Uterus (tissue), 4 donors: ENCODE data around the gene KIF26B. TPM values are rescaled to one million over a fixed set of nuclear protein-coding genes. Genes with fewer than 3 reads are reported as not detected.

Experiments used
- DNase-seq, 2 donors: peaks; one replicate each; pipeline ENCODE4 v3.0.0-alpha.2; 2019 to 2020
- H3K27ac ChIP-seq, 2 donors: fragments of 200-600 bp; sonication (generic); 1 replicate in 1 of 2; 2 replicates in 1 of 2; pipeline ENCODE4 v1.5.1; 2016 to 2018
- H3K27me3 ChIP-seq, 2 donors: fragments of 200-600 bp; sonication (generic); one replicate each; pipeline ENCODE4 v1.5.1; 2018 to 2019; ENCODE audit warnings: control low read depth in 1 of 2
- H3K36me3 ChIP-seq, 2 donors: fragments of 200-600 bp; sonication (generic); one replicate each; pipeline ENCODE4 v1.5.1; 2019; ENCODE audit warnings: control low read depth in 1 of 2
- H3K4me1 ChIP-seq, 2 donors: fragments of 200-600 bp; sonication (generic); one replicate each; pipeline ENCODE4 v1.5.1; 2018 to 2019; ENCODE audit warnings: control low read depth in 1 of 2
- H3K4me3 ChIP-seq, 2 donors: fragments of 200-600 bp; sonication (generic); 1 replicate in 1 of 2; 2 replicates in 1 of 2; pipeline ENCODE4 v1.5.1; 2018 to 2019; ENCODE audit warnings: mild to moderate bottlenecking in 1 of 2
- H3K9me3 ChIP-seq, 2 donors: fragments of 200-600 bp; sonication (generic); one replicate each; pipeline ENCODE4 v1.5.1; 2019; ENCODE audit warnings: control low read depth in 1 of 2
- POLR2A ChIP-seq, 2 donors: fragments of 450-650 bp; IDR thresholded peaks; one replicate each; pipeline ENCODE4 v1.6.1; 2016; ENCODE audit warnings: antibody characterized with exemption in 2 of 2, mild to moderate bottlenecking in 1 of 2, moderate library complexity in 1 of 2
- intact Hi-C: fragments of 100-400 bp; cut with DNase I; formaldehyde crosslinking; loops from one replicate; pipeline ENCODE4 v1.15.1; 2023; ENCODE audit warnings: low total_unique reads
- total RNA-seq, 4 donors: library from RNA; depleted of rRNA in 3 of 4; stranded (reverse); fragments of >200 nt in 3 of 4; gene quantifications; one replicate each; pipeline versions ENCODE4 v1.1.0 to v1.2.4, GENCODE V29; 2014 to 2023
- TF ChIP-seq, protein P1 (sequence below), 4 experiments: fragments of 200-600 bp in 2 of 4; fragments of 450-650 bp in 2 of 4; sonication (generic) in 2 of 4; IDR thresholded peaks; one replicate each; pipeline ENCODE4 v1.5.1; 2016 to 2019; ENCODE audit warnings: antibody characterized with exemption in 4 of 4, mild to moderate bottlenecking in 2 of 4, moderate library complexity in 1 of 4
- donor health status: DM: yes; HTN: yes; CAD: no.

The KIF26B gene
- total RNA-seq, 4 donors from 2014 or later = 0.27 to 17.4 (median 1.3) TPM; not detected in 1

DNA sequence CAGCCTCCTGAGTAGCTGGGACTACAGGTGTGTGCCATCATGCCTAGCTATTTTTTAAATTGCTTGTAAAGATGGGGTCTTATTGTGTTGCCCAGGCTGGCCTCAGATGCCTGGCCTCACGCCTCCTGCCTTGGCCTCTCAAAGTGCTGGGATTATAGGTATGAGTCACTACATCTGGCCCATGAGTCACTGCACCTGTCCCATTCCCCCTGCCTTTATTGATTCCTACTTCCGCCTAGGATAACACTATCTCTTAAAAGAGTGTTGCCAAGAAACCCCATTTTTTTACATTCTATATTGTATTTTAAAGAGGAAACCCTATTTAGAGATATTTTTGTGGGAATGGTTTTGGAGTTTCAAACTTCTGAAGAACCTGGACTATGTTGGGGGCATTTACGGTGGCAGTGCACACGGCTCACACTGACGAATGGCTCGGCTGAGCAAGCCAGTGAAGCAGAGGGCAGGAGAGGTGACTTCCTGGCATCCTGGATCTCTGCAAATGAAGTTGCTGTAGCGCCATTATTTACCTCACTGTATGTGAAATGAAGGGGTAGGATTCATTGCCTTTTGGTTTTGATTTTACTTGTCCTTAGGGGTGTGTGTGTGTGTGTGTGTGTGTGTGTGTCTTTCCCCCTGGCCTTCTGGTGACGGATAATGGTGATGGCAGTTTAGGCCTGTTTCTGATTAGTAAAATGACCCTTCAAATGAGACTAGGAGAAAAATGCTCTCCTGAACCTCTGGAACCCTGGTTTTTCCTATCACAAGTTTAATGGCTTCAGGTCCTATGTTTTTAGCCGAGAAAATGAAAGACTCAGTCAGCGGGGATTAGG is 22.5 kb downstream of the KIF26B start:
- intact Hi-C loops = no loop called here
- DNase-seq = no peak
- Histone ChIP-seq H3K36me3 (no peaks in the 10 kb centered on the region), H3K27me3 (no peaks in the 10 kb centered on the region), H3K4me3 (no peak overlapping the region), H3K27ac (no peak overlapping the region), H3K9me3 (no peaks in the 10 kb centered on the region), H3K4me1 (no peaks in the 10 kb centered on the region)
- no peak for TF ChIP-seq POLR2A (IDR thresholded peaks at IDR 0.05)
- TF ChIP-seq, protein P1, sequence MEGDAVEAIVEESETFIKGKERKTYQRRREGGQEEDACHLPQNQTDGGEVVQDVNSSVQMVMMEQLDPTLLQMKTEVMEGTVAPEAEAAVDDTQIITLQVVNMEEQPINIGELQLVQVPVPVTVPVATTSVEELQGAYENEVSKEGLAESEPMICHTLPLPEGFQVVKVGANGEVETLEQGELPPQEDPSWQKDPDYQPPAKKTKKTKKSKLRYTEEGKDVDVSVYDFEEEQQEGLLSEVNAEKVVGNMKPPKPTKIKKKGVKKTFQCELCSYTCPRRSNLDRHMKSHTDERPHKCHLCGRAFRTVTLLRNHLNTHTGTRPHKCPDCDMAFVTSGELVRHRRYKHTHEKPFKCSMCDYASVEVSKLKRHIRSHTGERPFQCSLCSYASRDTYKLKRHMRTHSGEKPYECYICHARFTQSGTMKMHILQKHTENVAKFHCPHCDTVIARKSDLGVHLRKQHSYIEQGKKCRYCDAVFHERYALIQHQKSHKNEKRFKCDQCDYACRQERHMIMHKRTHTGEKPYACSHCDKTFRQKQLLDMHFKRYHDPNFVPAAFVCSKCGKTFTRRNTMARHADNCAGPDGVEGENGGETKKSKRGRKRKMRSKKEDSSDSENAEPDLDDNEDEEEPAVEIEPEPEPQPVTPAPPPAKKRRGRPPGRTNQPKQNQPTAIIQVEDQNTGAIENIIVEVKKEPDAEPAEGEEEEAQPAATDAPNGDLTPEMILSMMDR (IDR thresholded peaks at IDR 0.05) = no peak

DNA sequence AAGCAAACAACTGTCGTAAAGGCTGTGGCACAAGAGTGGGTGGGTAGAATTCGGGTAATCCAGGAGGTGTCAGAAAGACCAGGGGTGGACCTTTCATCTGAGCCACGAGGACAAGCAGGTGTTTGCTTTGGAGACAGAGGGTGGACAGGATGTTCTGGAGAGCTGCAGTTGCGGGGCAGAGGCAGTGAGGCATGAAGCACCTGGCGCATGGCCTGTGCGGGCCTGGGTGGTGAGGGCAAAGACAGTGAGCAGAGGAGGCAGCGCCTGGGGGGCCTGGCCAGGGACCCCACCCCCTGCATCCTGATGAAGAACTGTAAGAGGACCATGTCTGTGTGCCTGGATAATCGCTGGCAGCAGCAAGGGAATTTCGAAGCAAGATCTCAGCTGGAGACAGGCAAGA is 24.9 kb downstream of the KIF26B start:
- Histone ChIP-seq H3K9me3 (no peaks in the 10 kb centered on the region), H3K27ac (no peak overlapping the region), H3K36me3 (no peaks in the 10 kb centered on the region), H3K4me1 (no peaks in the 10 kb centered on the region), H3K27me3 (no peaks in the 10 kb centered on the region), H3K4me3 (no peak overlapping the region)
- DNase-seq = no peak
- TF ChIP-seq, protein P1 (IDR thresholded peaks at IDR 0.05) = no peak
- no peak for TF ChIP-seq POLR2A (IDR thresholded peaks at IDR 0.05)
- intact Hi-C loops = no loop called here

DNA sequence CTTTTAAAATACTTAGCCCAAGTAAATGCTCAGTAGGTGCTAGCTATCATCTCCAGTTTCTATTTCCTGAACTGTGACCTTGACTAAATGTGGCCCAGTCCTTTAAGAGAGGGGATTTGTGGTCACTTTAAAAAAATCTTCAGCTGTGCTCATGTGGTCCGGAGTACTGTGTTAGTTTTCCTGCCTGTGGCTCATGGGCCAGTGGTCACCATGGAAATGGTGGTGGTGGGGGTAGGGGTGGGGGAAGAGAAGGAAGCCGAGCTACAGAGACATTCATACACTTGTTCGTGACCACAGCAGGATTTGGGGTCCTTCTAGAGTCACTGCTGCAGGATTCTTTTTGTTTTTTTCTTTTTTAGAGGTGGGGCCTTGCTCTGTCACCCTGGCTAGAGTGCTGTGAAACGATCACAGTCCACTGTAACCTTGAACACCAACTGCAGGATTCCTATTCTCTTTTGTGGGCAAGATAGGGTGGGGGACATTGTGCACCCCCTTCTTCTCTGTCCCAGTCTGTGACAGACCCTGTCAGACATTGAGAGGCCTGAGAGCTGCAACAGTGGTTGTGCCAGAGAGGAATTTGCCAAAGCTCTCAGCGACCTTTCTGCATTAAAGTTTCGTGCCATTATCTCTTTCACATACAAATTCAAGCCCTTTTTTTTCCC is 25.8 kb downstream of the KIF26B start:
- intact Hi-C loops = no loop called here

DNA sequence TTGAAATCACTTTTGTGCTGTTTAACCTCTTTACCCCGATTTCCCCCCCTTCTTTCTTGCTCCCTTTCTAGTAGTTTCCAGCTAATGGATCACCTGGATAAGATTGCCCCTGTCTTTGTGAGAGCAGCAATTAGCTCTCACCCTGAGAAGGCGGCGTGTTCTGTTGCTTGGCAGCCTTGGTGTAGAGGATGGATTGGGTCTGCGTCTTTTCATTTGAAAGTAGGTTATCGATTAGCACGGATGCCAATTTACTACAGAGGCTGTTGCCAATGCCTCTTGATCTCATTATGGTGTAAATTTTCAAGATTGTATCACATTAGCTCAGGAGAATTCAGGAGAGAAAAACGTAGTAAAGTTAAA is 26.4 kb downstream of the KIF26B start:
- intact Hi-C loops = no loop called here
- no peaks in the 10 kb centered on the region for H3K4me1 ChIP-seq
- no peak for DNase-seq
- H3K9me3 ChIP-seq = no peaks in the 10 kb centered on the region
- no peak for TF ChIP-seq POLR2A (IDR thresholded peaks at IDR 0.05)
- TF ChIP-seq, protein P1 (IDR thresholded peaks at IDR 0.05) = no peak
- no peaks in the 10 kb centered on the region for H3K27me3 ChIP-seq
- H3K4me3 ChIP-seq = no peak overlapping the region
- H3K27ac ChIP-seq = no peak overlapping the region
- no peaks in the 10 kb centered on the region for H3K36me3 ChIP-seq

More for the DNA sequence above, 25.8 kb downstream of the KIF26B start:
- no peaks in the 10 kb centered on the region for H3K27me3 ChIP-seq
- TF ChIP-seq, protein P1 (IDR thresholded peaks at IDR 0.05) = no peak
- no peak for TF ChIP-seq POLR2A (IDR thresholded peaks at IDR 0.05)
- H3K4me3 ChIP-seq = no peak overlapping the region
- H3K27ac ChIP-seq = no peak overlapping the region
- H3K4me1 ChIP-seq = no peaks in the 10 kb centered on the region
- DNase-seq = no peak
- H3K36me3 ChIP-seq = no peaks in the 10 kb centered on the region
- H3K9me3 ChIP-seq = no peaks in the 10 kb centered on the region

DNA sequence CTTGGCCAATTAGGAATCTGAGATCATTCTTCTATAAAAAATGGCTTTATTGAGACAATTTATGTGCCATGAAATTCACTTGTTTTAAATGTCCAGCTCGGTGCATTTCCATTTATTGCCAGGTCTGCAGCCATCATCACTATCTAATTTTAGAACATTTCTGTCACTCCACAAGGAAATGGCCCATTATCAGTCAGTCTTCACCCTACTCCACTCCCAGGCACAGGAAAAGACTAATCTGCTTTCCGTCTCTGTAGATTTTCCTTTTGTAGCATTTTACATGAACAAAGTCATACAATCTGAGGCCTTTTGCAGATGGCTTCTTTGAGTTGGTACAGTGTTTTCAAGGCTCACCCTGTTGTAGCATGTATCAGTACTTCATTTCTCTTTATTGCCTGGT is 27.2 kb downstream of the KIF26B start:
- Histone ChIP-seq H3K36me3 (no peaks in the 10 kb centered on the region), H3K27me3 (no peaks in the 10 kb centered on the region), H3K9me3 (no peaks in the 10 kb centered on the region), H3K4me3 (no peak overlapping the region), H3K27ac (no peak overlapping the region), H3K4me1 (no peaks in the 10 kb centered on the region)
- no peak for TF ChIP-seq POLR2A (IDR thresholded peaks at IDR 0.05)
- TF ChIP-seq, protein P1 (IDR thresholded peaks at IDR 0.05) = no peak
- DNase-seq = no peak
- intact Hi-C loops = no loop called here
